Mononuclear cell (primary cell): ENCODE results near the gene ANKMY2. TPM values are rescaled to one million over a fixed set of nuclear protein-coding genes. Genes with fewer than 3 reads are reported as not detected.
"Not testable (repeated sequence)": the region's sequence is repeated elsewhere in the genome, so short reads cannot be mapped to it uniquely, and the experiment has no call there.

ENCODE experiments used
- H3K27me3 ChIP-seq: 2 replicates; pipeline ENCODE4 v1.6.0; 2011; ENCODE audit warnings: low read length, control low read depth; ENCODE audit not compliant: insufficient read depth
- H3K4me1 ChIP-seq: 2 replicates; pipeline ENCODE4 v1.5.1; 2011; ENCODE audit warnings: mild to moderate bottlenecking, low read length, control low read depth; ENCODE audit not compliant: insufficient read depth
- H3K4me3 ChIP-seq: 2 replicates; pipeline ENCODE4 v1.5.1; 2011; ENCODE audit warnings: mild to moderate bottlenecking, low read length, moderate library complexity
- H3K9me3 ChIP-seq: 2 replicates; pipeline ENCODE4 v1.5.1; 2011; ENCODE audit warnings: low read depth, mild to moderate bottlenecking, control low read depth, low read length
- total RNA-seq: library from RNA; depleted of rRNA; stranded (reverse); fragments of >200 nt; gene quantifications from one replicate; pipeline ENCODE4 v1.2.3, GENCODE V29; 2012

ANKMY2 gene
- 6.7 TPM for total RNA-seq

DNA sequence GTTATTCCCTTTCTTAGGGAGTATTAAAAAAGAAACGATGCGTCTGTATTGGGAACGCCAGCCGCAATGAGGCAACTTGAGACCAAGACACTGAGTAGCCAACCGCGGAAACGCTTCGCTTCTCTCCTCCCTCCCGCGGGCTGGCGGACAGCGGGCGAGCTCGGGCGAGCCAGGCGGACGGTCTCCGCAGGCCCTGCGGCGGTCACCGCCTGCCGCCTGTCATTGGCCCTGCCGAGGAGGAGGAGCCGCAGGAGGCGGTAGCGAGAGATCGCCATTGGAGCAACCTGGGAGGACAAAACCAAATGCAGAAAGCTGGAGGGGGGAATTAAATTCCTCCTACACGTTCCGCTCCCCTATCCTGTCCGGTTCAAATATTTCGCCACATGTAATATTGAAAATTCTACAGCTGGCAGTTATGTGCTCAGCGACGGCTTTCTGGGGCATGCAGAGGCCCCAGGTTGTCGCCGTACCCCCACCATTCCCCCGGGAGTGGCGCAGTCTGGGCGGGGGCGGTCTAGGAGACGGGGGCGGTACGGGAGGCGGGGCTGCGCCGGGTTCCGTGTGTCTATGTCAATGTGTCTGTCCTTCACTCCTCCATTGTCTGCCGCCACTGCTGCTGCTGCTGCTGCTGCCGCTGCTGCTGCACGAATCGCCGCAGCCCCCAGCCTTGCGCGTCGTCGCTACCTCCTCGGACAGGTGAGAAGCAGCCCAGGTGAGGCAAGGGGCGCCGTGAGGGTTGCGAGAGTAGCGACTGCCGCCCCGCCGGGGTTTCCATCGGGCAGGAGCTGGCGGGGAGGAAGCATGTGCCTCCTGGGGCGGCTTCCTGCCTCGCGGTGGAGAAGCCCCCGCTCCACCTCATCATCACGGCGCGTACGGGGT is at the start of gene ANKMY2, which contains the start of gene BZW2:
Gene ANKMY2 (minus strand): TSS at position 162 of the 879 bp plus-strand sequence. CDS start 181 bp downstream, outside the sequence.
Gene BZW2 (plus strand): TSS at position 589 of the 879 bp plus-strand sequence. CDS start 19,263 bp downstream, outside the sequence.
- Histone ChIP-seq H3K27me3 (no peaks in the 10 kb centered on the region), H3K9me3 (no peaks in the 10 kb centered on the region), H3K4me1 (peaks cover 33% of the 10 kb centered on the region), H3K4me3 (peak within 1 kb of the TSS; percentile 74)

DNA sequence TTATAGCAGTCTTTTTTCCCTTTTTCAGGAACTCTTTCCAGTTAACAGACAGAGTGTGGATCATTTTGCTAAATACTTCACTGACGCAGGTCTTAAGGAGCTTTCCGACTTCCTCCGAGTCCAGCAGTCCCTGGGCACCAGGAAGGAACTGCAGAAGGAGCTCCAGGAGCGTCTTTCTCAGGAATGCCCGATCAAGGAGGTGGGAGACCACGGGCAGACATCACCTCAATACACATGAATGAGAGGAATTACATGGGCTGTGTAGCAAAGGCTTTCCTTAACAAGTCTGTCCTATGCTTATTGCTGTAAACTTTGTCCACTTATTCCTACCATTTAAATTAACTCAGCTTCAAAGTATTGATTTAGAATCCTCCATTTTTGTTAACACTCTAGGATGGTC is 49.3 kb upstream of the ANKMY2 start:
- Histone ChIP-seq H3K4me1 (no peaks in the 10 kb centered on the region), H3K4me3 (no peak overlapping the region), H3K27me3 (no peaks in the 10 kb centered on the region), H3K9me3 (no peaks in the 10 kb centered on the region)

GRCh38 chr7:16693601-16694318 is 48.2 kb upstream of the ANKMY2 start:
- H3K4me1 ChIP-seq, result no peaks in the 10 kb centered on the region
- no peaks in the 10 kb centered on the region for H3K27me3 ChIP-seq
- H3K9me3 ChIP-seq, result no peaks in the 10 kb centered on the region
- no peak overlapping the region for H3K4me3 ChIP-seq

- H3K9me3 ChIP-seq, result no peaks in the 10 kb centered on the region
- H3K27me3 ChIP-seq, result no peaks in the 10 kb centered on the region
- no peak overlapping the region for H3K4me3 ChIP-seq
- H3K4me1 ChIP-seq, result no peaks in the 10 kb centered on the region
Measured at GRCh38 chr7:16691241-16691640, 45.7 kb upstream of the ANKMY2 start.

DNA sequence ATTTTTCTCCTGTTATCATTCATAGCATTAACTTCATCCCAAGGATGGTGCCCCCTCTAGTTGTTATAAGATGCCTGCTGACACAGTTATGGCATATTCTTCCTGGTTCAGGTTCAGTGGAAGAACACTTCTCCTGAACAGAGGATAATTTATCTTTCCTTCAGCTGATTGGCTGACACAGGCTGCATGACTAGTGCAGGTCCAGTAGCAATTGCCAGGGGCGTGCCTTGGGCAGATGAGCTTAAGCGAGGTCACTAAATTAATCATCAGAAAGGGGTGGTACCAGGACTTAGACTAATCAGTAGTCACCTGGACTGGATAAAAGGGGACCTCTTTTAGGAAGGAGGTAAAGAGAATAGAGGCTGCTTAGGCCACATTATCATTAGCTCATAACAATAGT is 42.7 kb upstream of the ANKMY2 start:
- no peak overlapping the region for H3K4me3 ChIP-seq
- H3K4me1 ChIP-seq, result peaks cover 5% of the 10 kb centered on the region
- no peaks in the 10 kb centered on the region for H3K9me3 ChIP-seq
- no peaks in the 10 kb centered on the region for H3K27me3 ChIP-seq

GRCh38 chr7:16685535-16685934 is 40.0 kb upstream of the ANKMY2 start:
- no peaks in the 10 kb centered on the region for H3K27me3 ChIP-seq
- peaks cover 5% of the 10 kb centered on the region for H3K4me1 ChIP-seq
- H3K9me3 ChIP-seq, result no peaks in the 10 kb centered on the region
- H3K4me3 ChIP-seq, result no peak overlapping the region

GRCh38 chr7:16684935-16685334 is 39.4 kb upstream of the ANKMY2 start:
- H3K4me3 ChIP-seq, result no peak overlapping the region
- no peaks in the 10 kb centered on the region for H3K9me3 ChIP-seq
- peaks cover 5% of the 10 kb centered on the region for H3K4me1 ChIP-seq
- H3K27me3 ChIP-seq, result no peaks in the 10 kb centered on the region

GRCh38 chr7:16678645-16679566 is 33.4 kb upstream of the ANKMY2 start:
- not testable (repeated sequence) for H3K27me3 ChIP-seq, H3K4me1 ChIP-seq

DNA sequence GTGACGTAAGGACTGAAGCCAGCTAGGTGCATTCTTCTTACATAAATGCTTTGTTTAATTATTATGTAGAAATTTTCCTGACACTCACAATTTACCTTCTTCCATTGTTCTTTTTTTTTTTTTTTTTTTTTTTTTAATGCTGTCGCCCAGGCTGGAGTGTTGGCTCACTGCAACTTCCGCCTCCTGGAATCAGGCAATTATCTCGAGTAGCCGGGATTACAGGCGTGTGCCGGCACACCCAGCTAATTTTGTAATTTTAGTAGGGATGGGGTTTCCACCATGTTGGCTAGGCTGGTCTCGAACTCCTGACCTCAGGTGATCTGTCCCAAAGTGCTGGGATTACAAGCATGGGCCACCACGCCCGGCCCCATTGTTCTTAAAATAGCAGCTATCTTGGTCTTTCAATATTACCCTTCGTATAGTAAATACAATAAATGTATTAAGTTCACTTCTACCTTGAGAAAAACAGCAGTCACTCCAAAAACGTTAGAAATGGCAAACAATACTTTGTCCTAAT is 32.5 kb upstream of the ANKMY2 start:
- H3K4me1 ChIP-seq, result no peaks in the 10 kb centered on the region
- H3K9me3 ChIP-seq, result no peaks in the 10 kb centered on the region
- H3K4me3 ChIP-seq, result no peak overlapping the region
- no peaks in the 10 kb centered on the region for H3K27me3 ChIP-seq

More at GRCh38 chr7:16678645-16679566, 33.4 kb upstream of the ANKMY2 start:
- H3K4me3 ChIP-seq, H3K9me3 ChIP-seq: not testable (repeated sequence)

GRCh38 chr7:16675277-16675676 is 29.7 kb upstream of the ANKMY2 start:
- Histone ChIP-seq H3K9me3 (no peaks in the 10 kb centered on the region), H3K27me3 (no peaks in the 10 kb centered on the region)

DNA sequence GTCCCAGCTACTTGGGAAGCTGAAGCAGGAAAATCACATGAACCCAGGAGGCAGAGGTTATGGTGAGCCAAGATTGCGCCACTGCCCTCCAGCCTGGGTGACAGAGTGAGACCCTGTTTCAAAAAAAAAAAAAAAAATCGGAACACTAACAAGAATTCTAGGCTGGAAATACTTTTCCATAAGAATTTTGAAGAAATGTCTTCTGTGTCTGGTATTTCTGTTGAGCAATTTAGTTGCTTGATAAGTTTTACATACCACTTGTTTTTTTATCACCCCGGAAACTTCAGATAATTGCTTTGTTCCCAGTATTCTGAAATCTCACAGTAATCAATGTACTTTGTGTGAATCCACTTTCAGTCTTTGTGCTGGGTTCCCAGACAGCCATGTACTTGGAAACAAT is 26.3 kb upstream of the ANKMY2 start:
- H3K4me3 ChIP-seq, result no peak overlapping the region
- peaks cover 11% of the 10 kb centered on the region for H3K4me1 ChIP-seq
- H3K27me3 ChIP-seq, result no peaks in the 10 kb centered on the region
- no peaks in the 10 kb centered on the region for H3K9me3 ChIP-seq

More at GRCh38 chr7:16675277-16675676, 29.7 kb upstream of the ANKMY2 start:
- no peaks in the 10 kb centered on the region for H3K4me1 ChIP-seq
- no peak overlapping the region for H3K4me3 ChIP-seq

DNA sequence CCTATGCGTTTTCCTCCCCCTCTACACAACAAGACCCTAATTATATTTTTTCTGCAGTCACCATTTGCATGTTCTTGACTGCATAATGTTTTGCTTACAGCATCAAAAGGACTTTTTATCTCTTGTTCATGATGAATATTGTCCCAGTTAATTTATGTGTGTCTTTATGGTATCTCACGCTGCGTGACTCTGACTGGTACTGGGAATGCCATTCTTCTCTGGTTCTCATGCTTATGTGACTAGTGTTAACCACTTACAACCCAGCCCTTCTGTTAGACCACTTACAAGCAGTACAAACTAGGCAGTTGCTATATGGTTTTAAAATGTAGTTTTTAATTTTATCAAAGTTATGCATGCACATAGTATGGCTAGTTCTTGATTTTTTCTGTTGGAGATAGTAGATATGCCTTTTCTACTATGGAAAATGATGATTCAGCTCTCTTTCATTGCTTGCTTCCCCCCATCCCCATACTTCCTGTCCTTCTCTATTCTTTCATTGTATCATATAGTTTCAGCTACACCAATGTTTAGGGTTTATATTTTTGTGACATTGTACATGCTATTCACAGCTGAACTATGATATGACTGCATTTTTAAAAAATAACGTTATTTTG is 25.3 kb upstream of the ANKMY2 start:
- Histone ChIP-seq H3K4me1 (peaks cover 11% of the 10 kb centered on the region), H3K4me3 (no peak overlapping the region), H3K27me3 (no peaks in the 10 kb centered on the region), H3K9me3 (no peaks in the 10 kb centered on the region)

DNA sequence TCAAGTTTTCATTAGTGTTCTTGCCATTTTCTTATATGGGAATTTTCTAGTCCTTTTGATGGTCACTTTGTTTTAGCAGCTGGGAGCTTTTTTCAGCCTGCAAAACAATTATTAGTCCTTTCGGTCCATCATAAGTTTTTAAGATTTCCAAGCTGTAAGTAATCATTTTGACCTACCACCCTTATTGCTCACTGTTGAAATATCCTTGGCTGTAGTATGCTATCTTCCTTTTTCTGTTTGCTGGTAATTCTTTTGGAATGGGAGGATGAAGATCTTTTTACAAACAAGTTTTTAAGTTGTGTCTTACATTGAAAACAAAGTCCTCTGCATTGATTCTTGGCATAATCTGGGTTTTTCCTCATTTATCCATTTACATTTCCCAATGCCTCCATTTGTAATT is 24.5 kb upstream of the ANKMY2 start:
- Histone ChIP-seq H3K9me3 (no peaks in the 10 kb centered on the region), H3K4me3 (no peak overlapping the region), H3K4me1 (peaks cover 11% of the 10 kb centered on the region), H3K27me3 (no peaks in the 10 kb centered on the region)

- Histone ChIP-seq H3K4me3 (no peak overlapping the region), H3K27me3 (no peaks in the 10 kb centered on the region), H3K4me1 (peaks cover 11% of the 10 kb centered on the region), H3K9me3 (no peaks in the 10 kb centered on the region)
Measured at GRCh38 chr7:16669581-16669980, 24.0 kb upstream of the ANKMY2 start.
